GM12874 (cell line): ENCODE results near the gene TTR.

Source experiments
- TF ChIP-seq, protein P1 (sequence below): IDR thresholded peaks from 2 replicates; pipeline ENCODE4 v1.5.1; 2011; ENCODE audit warnings: low read depth, mild to moderate bottlenecking, control low read depth, low read length, moderate library complexity; ENCODE audit not compliant: insufficient read depth

Gene TTR

DNA sequence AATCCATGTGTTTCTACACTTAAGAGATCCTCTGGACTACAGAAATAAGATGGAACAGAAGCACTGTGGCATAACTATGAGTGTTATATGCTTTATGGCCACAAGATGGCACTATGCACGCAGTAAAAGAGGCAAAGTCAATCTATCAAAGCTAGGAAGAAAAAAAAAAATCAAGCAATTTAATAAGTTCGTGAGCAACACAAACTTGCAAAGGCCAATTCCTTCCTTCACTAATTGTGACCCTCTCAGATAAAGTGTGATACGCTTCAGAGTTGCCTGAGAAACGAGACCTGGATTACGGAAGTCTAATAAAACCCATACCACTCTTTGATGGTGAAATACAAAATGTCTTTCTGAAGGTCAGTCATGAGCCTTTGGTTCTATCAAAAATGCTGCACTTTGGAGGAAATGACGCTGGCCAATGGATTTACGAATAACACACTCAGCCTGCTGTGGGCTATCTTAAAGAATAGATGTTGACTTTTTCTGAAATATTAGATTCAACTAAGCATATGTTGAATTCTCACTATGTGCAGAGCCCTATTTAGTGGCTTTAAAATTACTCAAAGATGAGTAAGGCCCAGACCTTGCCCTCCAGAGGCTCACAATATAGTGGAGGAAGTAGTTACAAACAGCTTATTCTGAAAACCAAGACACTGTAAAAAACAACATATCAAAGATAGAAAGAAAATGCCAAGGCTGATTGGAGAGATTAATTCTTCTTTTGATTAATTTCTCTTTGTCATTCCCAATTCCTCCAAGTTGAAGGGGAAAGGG is 35.5 kb upstream of the TTR start:
- TF ChIP-seq, protein P1, sequence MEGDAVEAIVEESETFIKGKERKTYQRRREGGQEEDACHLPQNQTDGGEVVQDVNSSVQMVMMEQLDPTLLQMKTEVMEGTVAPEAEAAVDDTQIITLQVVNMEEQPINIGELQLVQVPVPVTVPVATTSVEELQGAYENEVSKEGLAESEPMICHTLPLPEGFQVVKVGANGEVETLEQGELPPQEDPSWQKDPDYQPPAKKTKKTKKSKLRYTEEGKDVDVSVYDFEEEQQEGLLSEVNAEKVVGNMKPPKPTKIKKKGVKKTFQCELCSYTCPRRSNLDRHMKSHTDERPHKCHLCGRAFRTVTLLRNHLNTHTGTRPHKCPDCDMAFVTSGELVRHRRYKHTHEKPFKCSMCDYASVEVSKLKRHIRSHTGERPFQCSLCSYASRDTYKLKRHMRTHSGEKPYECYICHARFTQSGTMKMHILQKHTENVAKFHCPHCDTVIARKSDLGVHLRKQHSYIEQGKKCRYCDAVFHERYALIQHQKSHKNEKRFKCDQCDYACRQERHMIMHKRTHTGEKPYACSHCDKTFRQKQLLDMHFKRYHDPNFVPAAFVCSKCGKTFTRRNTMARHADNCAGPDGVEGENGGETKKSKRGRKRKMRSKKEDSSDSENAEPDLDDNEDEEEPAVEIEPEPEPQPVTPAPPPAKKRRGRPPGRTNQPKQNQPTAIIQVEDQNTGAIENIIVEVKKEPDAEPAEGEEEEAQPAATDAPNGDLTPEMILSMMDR, result peak; percentile 46; the same call in 1 of the 2 replicates

DNA sequence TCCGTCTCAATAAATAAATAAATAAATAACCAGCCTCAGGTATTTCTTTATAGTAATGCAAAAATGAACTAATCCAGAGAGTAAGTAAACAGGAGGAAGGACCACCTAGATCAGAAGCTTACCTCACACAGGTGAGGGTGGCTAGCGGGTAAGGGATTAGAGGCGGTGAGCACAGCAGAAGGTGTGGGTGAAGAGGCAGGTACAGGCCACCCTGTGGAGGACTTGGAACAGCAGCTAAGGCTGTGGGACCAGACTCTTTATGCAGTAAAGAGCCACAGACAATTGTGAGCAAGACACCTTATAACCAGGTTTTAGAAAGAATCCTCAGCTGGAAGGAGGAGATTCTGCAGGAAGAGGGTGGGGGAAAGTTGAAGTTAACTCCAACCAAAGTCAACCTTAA is 34.2 kb upstream of the TTR start:
- TF ChIP-seq, protein P1, result no peak

DNA sequence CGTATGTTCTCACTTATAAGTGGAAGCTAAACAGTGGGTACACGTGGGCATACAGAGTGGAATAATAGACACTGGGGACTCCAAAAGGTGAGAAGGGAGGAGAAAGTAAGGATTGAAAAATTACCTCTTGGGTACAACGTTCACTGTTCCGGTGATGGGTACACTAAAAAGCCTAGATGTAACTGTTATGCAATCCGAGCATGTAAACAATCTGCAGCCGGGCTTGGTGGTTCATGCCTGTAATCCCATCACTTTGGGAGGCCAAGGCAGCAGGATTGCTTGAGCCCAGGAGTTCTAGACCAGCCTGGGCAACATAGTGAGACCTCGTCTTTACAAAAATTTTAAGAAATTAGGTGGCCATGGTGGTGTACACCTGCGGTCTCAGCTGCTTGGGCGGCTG is 33.1 kb upstream of the TTR start:
- TF ChIP-seq, protein P1, result no peak

DNA sequence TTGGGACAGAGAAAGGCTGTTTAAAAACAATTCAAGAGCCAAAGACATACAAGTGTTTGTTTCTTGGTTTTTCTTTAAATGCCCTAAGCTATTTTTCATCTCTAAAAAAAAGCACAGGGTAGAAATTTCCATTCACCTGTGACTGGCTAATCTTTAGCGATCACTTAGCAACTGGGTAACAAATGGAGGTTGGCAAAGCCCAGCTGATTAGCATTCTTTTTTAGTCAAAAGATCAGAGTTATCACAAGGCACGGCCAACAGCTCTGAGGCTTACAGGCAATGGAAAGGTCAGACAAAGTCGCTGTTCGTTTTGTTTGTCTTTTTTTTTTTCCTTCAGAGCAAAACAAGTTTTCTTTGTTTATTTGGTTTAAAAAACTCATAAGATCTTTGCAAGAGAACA is 29.0 kb upstream of the TTR start:
- TF ChIP-seq, protein P1, result no peak

DNA sequence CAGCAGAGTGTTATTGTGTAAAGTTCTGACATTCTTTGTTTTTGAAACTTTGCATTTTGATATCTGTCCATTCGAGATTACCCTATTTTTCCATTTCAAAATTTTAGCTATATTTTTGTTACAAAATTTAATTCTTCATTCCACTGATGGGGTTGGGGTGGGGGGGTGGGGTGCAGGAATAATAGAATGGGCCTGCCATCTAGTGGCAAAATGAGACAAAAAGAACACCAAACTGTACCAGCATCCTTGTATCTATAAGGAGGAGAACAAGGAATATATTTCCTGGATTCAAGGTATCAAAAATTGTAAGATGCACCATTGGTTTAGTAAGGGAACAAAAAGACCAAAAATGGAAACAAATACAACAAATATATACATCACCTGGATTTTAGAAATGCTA is 27.9 kb upstream of the TTR start:
- TF ChIP-seq, protein P1, result peak; percentile 27; the same call in 1 of the 2 replicates

DNA sequence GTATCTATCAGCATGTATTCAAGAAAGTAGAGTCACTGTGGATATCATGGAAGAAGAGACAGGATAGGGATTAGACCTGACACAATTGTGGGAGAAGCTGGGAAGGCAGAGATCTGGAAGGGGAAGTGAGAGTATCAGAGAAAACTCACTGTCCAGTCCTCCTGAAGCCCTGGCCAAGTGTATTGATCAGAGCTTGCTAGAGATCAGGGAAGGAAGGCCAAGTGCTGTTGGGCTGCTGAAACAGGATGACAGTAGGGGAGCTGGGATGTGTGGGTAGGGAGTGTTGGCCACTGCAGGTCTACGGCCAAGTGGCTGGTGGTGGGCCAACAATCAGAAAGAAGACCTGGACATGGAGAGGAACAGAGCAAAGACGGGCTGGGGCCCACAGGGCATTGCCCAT is 26.3 kb upstream of the TTR start:
- TF ChIP-seq, protein P1, result no peak

DNA sequence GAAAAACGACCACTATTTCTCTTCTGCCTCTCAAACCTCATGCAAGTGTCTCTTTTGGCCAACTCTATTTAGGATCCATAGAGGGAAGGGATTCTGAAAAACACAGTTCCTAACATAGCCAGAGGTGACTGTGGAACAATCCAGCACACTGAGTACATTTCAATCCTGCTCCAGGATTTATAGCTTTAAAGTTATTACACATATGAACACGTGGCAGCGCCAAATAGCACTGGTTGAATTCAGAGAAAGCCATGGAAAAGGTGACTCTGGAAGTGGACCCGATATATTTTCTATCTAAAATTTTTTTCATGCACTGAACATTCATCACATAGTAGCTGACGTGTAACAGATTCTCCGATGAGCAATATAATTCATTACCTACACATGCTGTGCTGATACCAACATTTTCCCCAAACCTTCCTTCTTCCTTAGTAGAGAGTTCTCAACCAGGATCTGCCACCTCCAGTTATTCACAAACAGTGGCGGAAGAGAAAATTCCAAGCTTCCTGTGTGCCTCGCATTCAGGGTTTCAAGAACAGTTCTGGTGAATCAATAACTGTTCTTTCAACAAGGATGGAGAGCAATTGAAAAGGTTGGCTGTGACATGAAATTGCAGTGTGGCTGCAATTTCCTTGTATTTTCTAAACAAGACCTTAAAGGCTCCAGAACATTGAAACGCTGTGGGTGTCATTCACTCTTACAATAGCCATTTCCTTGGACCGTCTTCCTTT is 25.7 kb upstream of the TTR start:
- TF ChIP-seq, protein P1, result no peak
